ENCODE results near the gene HMG20A. TPM values are rescaled to one million over a fixed set of nuclear protein-coding genes. Genes with fewer than 3 reads are reported as not detected.

The HMG20A gene
- total RNA-seq, 1 experiment from 2014 or later, result 50.0 TPM

DNA sequence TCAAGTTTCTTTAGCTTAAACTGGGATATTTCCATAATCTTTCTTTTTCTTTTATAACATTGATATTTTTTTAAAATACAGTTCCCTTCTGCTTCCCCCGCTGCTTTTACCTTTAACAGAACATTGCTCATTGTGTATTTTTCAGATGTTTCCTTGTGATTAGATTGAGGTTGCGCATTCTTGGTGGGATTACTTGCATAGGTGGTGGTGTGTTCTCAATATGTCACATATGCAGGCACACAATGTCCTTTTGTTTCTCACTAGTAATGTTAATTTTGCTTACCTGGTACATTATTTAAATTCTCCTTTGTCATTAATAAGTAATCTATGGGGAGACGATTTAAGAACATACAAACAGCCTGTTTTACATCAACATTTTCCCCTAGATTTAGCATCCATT is 48.2 kb downstream of the HMG20A start:
- Histone ChIP-seq H3K27ac (no peak overlapping the region), H3K27me3 (no peaks in the 10 kb centered on the region), H3K4me3 (no peak overlapping the region), H3K36me3 (peaks cover 32% of the 10 kb centered on the region), H3K4me1 (no peaks in the 10 kb centered on the region), H3K9me3 (replicated peaks) (no peaks in the 10 kb centered on the region)
- no peak for DNase-seq

DNA sequence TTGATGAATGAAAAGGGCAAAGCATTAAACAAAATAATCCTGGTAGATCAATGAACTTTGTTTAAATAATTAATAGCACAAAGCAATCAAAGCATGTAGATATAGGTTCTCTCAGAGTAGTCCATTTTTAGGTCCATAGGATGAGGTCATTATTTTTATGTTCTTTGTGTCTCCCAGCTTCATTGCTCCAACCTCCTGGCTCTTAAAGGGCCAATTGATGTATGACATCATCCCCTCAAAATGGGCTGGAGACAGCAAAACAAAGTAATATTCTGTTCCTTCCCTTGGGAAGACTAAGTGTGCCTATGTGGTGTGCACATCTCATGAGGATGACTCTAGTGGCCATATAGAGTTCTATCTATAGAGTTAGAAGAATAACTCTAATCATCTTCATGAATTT is 49.5 kb downstream of the HMG20A start:
- Histone ChIP-seq H3K4me3 (no peak overlapping the region), H3K9me3 (replicated peaks) (no peaks in the 10 kb centered on the region), H3K4me1 (no peaks in the 10 kb centered on the region), H3K27ac (no peak overlapping the region), H3K36me3 (peaks cover 27% of the 10 kb centered on the region), H3K27me3 (no peaks in the 10 kb centered on the region)
- DNase-seq, result no peak

DNA sequence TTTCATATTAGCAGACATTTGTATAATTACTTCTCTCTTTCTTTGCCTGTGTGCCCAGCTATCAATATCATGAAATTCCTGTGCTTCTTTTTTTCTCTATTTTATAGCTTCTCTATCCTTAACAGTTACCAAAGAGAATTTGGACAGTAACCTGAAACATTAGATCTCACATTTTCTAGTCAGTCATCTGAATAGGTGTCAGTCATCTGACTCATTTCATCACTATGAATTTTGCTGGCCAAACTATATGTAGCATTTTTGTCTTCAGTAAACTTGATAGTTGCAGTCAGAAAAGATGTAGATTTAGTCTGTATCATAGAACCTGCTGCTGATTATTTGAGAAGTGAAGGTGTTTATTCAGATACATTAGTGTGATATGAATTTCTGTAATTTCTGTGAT is 52.6 kb downstream of the HMG20A start:
- H3K4me1 ChIP-seq, result no peaks in the 10 kb centered on the region
- no peak overlapping the region for H3K27ac ChIP-seq
- H3K4me3 ChIP-seq, result no peak overlapping the region
- DNase-seq, result no peak
- no peaks in the 10 kb centered on the region for H3K9me3 ChIP-seq (replicated peaks)
- no peaks in the 10 kb centered on the region for H3K27me3 ChIP-seq
- peaks cover 17% of the 10 kb centered on the region for H3K36me3 ChIP-seq

DNA sequence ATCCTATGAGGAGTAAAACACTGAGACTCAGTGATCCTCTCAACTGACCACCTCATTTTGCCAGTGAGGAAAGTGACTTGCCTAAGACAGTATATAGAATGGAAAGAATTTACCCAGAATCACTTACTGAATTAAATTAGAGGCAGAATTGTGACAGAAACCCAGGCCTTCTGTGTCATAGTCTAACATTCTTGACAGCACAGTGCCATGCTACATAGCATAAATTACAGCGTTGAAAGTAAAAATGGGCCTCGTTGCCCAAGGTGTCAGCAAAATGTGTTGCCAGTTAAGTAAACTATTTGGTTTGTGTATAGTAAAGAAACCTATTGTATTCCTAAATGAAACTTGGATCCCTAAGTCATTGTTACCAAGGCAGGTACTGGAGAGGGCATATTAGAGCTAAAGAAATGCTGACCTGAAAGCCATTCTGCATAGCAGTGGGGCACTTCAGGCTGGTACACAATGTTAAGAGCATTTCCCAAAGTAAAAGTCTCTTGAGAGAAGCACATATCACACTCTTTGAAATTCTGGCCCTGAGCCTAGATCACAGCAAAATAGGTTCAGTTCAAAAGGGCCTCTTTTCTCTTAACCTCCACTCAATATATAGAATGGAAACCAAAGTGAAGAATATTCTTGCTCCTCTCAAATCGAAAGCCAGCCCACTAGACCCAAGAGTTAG is 53.8 kb downstream of the HMG20A start:
- Histone ChIP-seq H3K27me3 (no peaks in the 10 kb centered on the region), H3K9me3 (replicated peaks) (no peaks in the 10 kb centered on the region), H3K4me1 (no peaks in the 10 kb centered on the region), H3K36me3 (peaks cover 15% of the 10 kb centered on the region), H3K27ac (no peak overlapping the region), H3K4me3 (no peak overlapping the region)
- no peak for DNase-seq

DNA sequence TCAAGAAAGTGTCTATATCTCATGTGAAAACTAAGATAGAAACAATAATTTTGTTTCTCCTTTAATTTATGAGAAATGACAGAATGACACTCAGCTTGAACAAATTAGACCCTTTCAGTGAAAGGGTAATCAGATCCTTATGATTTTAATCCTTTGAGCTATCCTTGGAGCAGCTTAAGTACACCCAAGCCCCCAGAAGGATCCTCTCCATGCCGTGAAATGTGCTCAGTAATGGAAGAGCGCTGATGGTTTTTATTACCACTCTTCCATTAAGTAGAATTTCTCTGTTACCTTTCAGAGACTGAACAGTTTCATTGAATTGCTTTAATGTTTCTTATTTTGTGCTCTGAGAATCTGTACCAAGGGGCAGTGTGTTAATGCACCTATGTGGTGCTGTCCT is 54.3 kb downstream of the HMG20A start:
- DNase-seq, result no peak
- Histone ChIP-seq H3K4me3 (no peak overlapping the region), H3K9me3 (replicated peaks) (no peaks in the 10 kb centered on the region), H3K4me1 (no peaks in the 10 kb centered on the region), H3K36me3 (peaks cover 21% of the 10 kb centered on the region), H3K27ac (no peak overlapping the region), H3K27me3 (no peaks in the 10 kb centered on the region)

DNA sequence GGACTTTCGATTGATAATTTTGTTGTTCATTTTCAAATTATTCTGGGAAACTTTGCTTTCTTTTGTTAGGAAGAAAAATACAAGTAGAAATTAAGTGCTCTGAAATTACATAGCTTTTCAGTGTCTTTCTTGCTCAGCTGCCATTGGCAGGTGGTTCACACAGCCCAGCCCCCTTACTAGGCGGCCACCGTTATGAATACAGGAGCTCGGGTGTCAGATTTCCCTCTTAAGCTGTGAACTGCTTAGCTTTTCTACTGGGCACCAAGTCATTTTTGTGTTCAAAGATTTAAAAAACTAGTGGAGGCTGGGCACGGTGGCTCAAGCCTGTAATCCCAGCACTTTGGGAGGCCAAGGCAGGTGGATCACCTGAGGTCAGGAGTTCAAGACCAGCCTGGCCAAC is 55.2 kb downstream of the HMG20A start:
- DNase-seq, result peak; percentile 34 to 56
- Histone ChIP-seq H3K36me3 (peaks cover 22% of the 10 kb centered on the region), H3K4me3 (no peak overlapping the region), H3K27me3 (no peaks in the 10 kb centered on the region), H3K9me3 (replicated peaks) (no peaks in the 10 kb centered on the region), H3K27ac (no peak overlapping the region), H3K4me1 (no peaks in the 10 kb centered on the region)

DNA sequence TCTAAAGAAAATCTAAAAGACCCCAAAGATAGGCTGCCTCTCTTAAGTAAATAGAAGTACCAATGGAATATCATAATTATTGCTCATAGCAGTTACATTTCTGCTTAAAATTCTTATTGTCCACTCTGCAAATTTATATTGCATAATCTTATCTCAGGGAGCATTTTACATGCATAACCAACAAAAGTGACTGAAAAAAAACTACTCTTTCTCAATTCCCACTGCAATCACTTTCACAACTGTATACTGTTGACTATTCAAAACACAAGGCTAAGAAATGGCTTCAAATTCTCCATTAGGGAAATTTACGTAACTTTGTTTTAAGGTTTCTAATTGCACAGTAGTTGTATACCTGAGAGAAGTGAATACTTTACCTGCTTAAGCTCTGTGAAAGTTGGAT is 56.3 kb downstream of the HMG20A start:
- H3K4me3 ChIP-seq, result no peak overlapping the region
- no peak overlapping the region for H3K27ac ChIP-seq
- peaks cover 20% of the 10 kb centered on the region for H3K36me3 ChIP-seq
- no peak for DNase-seq
- no peaks in the 10 kb centered on the region for H3K4me1 ChIP-seq
- no peaks in the 10 kb centered on the region for H3K9me3 ChIP-seq (replicated peaks)
- H3K27me3 ChIP-seq, result no peaks in the 10 kb centered on the region

DNA sequence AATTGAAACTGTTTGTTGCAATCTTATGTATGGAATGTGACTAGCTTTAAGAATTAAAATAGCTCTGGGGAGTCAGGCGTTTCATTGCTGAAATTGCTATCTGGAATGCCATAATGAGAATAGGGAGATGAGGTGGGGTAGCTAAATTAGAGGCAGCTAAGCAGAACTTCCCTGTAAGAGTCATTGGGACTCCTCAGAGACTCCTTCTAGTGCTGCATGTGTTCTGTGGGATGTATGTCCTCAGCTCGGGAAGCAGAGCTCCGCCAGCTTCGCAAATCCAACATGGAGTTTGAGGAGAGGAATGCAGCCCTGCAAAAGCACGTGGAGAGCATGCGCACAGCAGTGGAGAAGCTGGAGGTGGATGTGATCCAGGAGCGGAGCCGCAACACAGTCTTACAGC is 57.4 kb downstream of the HMG20A start:
- H3K27me3 ChIP-seq, result no peaks in the 10 kb centered on the region
- H3K27ac ChIP-seq, result no peak overlapping the region
- no peaks in the 10 kb centered on the region for H3K9me3 ChIP-seq (replicated peaks)
- H3K4me3 ChIP-seq, result no peak overlapping the region
- H3K36me3 ChIP-seq, result peaks cover 22% of the 10 kb centered on the region
- H3K4me1 ChIP-seq, result no peaks in the 10 kb centered on the region
- DNase-seq, result no peak

DNA sequence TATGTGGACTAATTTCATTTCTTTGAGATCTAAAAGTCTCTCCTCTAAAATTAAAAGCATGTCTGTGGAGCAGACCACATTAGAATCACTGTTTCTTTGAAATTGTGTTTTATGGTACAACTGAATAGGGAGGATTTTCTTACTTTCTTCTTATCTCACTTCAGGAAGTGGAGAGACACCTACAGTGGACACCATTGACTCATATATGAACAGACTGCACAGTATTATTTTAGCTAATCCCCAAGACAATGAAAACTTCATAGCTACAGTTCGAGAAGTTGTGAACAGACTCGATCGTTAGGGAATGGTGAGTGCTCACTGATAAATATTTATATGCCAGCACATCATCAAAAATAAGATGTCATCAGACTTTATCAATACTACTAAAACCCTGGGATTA is 58.3 kb downstream of the HMG20A start:
- no peak overlapping the region for H3K27ac ChIP-seq
- no peak for DNase-seq
- no peaks in the 10 kb centered on the region for H3K27me3 ChIP-seq
- H3K9me3 ChIP-seq (replicated peaks), result no peaks in the 10 kb centered on the region
- no peak overlapping the region for H3K4me3 ChIP-seq
- H3K36me3 ChIP-seq, result peaks cover 22% of the 10 kb centered on the region
- H3K4me1 ChIP-seq, result no peaks in the 10 kb centered on the region

DNA sequence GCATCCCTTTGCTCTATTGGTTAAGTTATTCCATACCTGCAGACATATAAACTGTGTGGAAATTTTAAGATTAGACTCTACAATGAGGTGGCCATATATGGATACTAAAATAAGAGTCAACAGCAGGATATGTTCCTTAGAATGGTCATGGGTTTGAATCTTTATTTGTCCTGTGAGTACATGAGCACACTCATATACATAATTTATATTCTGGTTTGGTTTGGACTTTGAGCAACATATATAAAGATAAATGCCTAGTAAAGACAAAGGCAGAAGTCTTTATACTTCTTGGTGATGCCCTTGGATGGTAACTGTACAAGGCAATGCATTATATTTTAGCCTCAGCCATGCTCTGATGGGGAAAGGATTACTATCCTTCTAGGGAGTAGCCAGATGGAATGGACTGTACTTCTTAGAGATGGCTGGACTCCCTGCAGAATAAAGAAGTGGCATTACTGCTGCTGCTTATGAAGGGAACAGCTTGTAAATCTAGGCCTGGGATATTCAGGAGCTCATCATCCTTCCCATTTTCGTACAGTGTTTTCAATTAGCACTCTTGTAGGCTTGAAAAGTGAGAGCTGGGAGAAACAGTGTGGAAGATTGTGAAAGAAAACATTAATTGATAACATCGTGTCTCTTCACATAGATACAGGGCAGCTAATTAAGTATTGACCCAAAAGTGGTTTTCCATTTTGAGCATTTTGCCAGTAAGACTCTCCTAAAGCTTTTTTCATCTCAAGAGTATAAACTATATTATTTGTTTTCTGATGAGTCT is 60.4 kb downstream of the HMG20A start:
- Histone ChIP-seq H3K36me3 (peaks cover 34% of the 10 kb centered on the region), H3K4me1 (no peaks in the 10 kb centered on the region), H3K9me3 (replicated peaks) (no peaks in the 10 kb centered on the region), H3K27me3 (no peaks in the 10 kb centered on the region), H3K27ac (no peak overlapping the region), H3K4me3 (no peak overlapping the region)
- no peak for DNase-seq

DNA sequence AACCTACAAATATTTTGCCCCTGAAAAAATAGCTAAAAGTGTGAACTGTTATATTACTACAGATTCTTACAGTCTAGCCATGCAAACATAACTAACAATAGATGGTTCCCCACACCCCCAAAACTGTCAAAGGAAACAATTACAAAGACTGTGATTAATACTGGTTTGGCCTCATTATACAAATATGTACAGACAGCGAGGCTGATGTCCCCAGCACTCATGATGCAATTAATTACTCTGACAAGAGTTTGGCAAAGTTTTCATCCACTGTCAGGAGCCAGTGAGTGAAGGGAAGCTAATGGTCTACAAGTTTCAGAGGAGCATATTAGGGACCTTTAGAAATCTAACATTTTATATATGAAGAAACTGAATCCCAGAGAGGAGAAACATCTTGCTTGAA is 61.0 kb downstream of the HMG20A start:
- no peaks in the 10 kb centered on the region for H3K9me3 ChIP-seq (replicated peaks)
- peaks cover 34% of the 10 kb centered on the region for H3K36me3 ChIP-seq
- DNase-seq, result no peak
- no peak overlapping the region for H3K27ac ChIP-seq
- no peaks in the 10 kb centered on the region for H3K4me1 ChIP-seq
- H3K27me3 ChIP-seq, result no peaks in the 10 kb centered on the region
- no peak overlapping the region for H3K4me3 ChIP-seq

DNA sequence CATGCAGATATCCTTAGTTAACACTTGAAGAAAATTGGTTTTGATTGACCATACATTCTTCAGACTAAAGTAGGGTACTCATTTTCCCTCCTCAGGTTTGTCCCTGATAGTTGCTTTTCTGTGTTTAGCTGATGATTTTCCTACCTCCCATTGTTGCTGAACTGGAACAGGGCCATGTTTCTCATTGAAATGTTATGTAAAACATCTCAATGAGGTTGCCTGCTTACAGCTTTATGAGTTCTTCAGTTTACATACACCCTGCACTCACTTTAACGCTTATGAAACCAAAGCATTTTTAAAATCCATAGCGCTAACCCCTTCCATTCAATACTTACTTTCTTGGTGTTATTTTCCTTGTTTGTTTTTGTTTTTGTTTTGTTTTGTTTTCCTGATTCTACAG is 61.9 kb downstream of the HMG20A start:
- no peak overlapping the region for H3K4me3 ChIP-seq
- H3K36me3 ChIP-seq, result peaks cover 32% of the 10 kb centered on the region
- no peaks in the 10 kb centered on the region for H3K9me3 ChIP-seq (replicated peaks)
- peaks cover 6% of the 10 kb centered on the region; the same call in 1 of the 2 replicates for H3K4me1 ChIP-seq
- H3K27ac ChIP-seq, result no peak overlapping the region
- no peaks in the 10 kb centered on the region for H3K27me3 ChIP-seq
- DNase-seq, result no peak

DNA sequence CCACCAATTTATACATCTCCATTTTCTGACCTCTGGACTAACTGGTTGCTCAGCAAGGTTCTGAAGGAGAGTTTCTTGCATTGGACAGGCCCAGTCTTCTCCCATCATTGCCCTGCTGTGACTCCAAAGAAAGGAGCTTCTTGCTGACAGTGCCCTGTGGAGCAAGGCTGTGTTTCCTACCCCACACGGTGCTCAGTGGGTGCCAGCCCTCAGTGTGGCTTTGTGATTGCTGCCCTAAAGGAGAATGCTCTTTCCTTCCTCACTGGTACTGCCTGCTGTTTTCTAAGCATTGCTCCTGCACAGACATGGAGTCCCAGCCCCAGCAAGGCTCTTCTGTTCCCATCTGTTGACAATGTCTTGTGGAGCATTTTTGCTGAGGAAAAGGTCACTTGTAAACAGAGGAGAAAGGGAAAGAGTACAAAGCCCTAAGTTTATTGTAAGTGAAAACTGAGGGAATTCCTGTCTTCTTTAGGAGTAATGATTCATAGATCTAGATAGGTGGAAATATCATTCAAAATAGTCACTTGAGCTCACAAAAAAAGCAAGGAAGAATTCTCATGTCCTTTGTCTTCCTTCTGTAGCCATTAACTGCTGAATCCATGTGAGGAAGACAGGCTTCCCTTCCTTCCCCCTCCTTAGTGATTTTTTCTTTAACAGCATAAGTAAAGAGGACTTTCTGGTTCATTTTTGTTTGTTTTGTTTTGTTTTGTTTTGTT is 62.9 kb downstream of the HMG20A start:
- peaks cover 6% of the 10 kb centered on the region; the same call in 1 of the 2 replicates for H3K4me1 ChIP-seq
- peaks cover 31% of the 10 kb centered on the region for H3K36me3 ChIP-seq
- H3K4me3 ChIP-seq, result no peak overlapping the region
- no peak overlapping the region for H3K27ac ChIP-seq
- no peaks in the 10 kb centered on the region for H3K9me3 ChIP-seq (replicated peaks)
- no peaks in the 10 kb centered on the region for H3K27me3 ChIP-seq
- no peak for DNase-seq

DNA sequence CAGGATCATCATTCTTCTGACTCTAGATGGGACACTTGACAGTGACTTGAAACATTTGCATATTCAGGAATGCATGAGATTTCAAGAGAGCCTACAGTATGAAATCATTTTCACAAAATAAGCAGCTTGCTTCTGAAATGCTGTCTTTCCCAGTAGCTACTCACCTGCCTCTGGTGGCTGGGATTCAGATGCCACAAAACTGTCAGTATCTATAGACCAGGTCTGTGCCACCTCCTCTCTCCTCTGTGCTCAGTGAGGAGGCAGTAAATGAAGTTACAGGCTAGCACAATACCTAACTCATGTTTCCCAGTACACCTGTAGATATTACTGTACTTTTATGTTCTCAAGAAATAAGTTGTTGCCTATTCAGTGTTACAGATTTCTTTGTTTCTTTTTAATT is 64.3 kb downstream of the HMG20A start:
- Histone ChIP-seq H3K27ac (no peak overlapping the region), H3K27me3 (no peaks in the 10 kb centered on the region), H3K4me1 (peaks cover 6% of the 10 kb centered on the region; the same call in 1 of the 2 replicates), H3K9me3 (replicated peaks) (no peaks in the 10 kb centered on the region), H3K4me3 (no peak overlapping the region), H3K36me3 (peaks cover 21% of the 10 kb centered on the region)
- DNase-seq, result no peak

All from SJCRH30 (cell line).